HEK293 (cell line): ENCODE data around the gene EFNA2.

Experiments used
- BCL11B ChIP-seq: fragments of 450-650 bp; formaldehyde crosslinking; IDR thresholded peaks from 2 replicates; pipeline ENCODE4 v1.5.1; 2016; ENCODE audit warnings: low read depth, missing biosample characterization, missing genetic modification characterization
- GLI4 ChIP-seq: fragments of 450-650 bp; formaldehyde crosslinking; IDR thresholded peaks from 2 replicates; pipeline ENCODE4 v1.5.1; 2016; ENCODE audit warnings: missing biosample characterization, missing genetic modification characterization
- HOXA7 ChIP-seq: sonication (generic); formaldehyde crosslinking; IDR thresholded peaks from 2 replicates; pipeline ENCODE4 v1.8.1; 2022; ENCODE audit warnings: missing genetic modification reagents, borderline replicate concordance
- IKZF3 ChIP-seq: fragments of 450-650 bp; IDR thresholded peaks from 2 replicates; pipeline ENCODE4 v1.5.0; 2018; ENCODE audit warnings: missing biosample characterization, mild to moderate bottlenecking, missing genetic modification characterization, moderate library complexity
- KLF1 ChIP-seq: fragments of 450-650 bp; formaldehyde crosslinking; IDR thresholded peaks from 2 replicates; pipeline ENCODE4 v1.5.1; 2016; ENCODE audit warnings: missing biosample characterization, missing genetic modification characterization
- OSR2 ChIP-seq: fragments of 450-650 bp; formaldehyde crosslinking; IDR thresholded peaks from 2 replicates; pipeline ENCODE4 v1.5.1; 2016; ENCODE audit warnings: missing biosample characterization, missing genetic modification characterization
- REPIN1 ChIP-seq: fragments of 450-650 bp; formaldehyde crosslinking; IDR thresholded peaks from 2 replicates; pipeline ENCODE4 v1.5.1; 2017; ENCODE audit warnings: missing biosample characterization, missing genetic modification characterization, low read depth
- SCRT1 ChIP-seq: fragments of 450-650 bp; formaldehyde crosslinking; IDR thresholded peaks from 2 replicates; pipeline ENCODE4 v1.5.1; 2016; ENCODE audit warnings: missing biosample characterization, missing genetic modification characterization, borderline replicate concordance
- ZBTB21 ChIP-seq: fragments of 450-650 bp; formaldehyde crosslinking; IDR thresholded peaks from 2 replicates; pipeline ENCODE4 v1.5.1; 2017; ENCODE audit warnings: missing biosample characterization, missing genetic modification characterization
- ZFP41 ChIP-seq: fragments of 450-650 bp; formaldehyde crosslinking; IDR thresholded peaks from 2 replicates; pipeline ENCODE4 v1.5.1; 2016; ENCODE audit warnings: missing biosample characterization, missing genetic modification characterization, borderline replicate concordance
- ZIC2 ChIP-seq: fragments of 450-650 bp; formaldehyde crosslinking; IDR thresholded peaks from 2 replicates; pipeline ENCODE4 v1.5.1; 2016; ENCODE audit warnings: missing biosample characterization, missing genetic modification characterization
- ZNF114 ChIP-seq: fragments of 450-650 bp; formaldehyde crosslinking; IDR thresholded peaks from 2 replicates; pipeline ENCODE4 v1.5.0; 2017; ENCODE audit warnings: missing biosample characterization, missing genetic modification characterization
- ZNF132 ChIP-seq: fragments of 450-650 bp; formaldehyde crosslinking; IDR thresholded peaks from 2 replicates; pipeline ENCODE4 v1.5.1; 2017; ENCODE audit warnings: missing biosample characterization, missing genetic modification characterization, borderline replicate concordance
- ZNF133 ChIP-seq: fragments of 450-650 bp; formaldehyde crosslinking; IDR thresholded peaks from 2 replicates; pipeline ENCODE4 v1.5.1; 2016; ENCODE audit warnings: missing biosample characterization, missing genetic modification characterization
- ZNF16 ChIP-seq: fragments of 450-650 bp; formaldehyde crosslinking; IDR thresholded peaks from 2 replicates; pipeline ENCODE4 v1.5.1; 2016; ENCODE audit warnings: low read depth, missing biosample characterization, missing genetic modification characterization
- ZNF24 ChIP-seq: fragments of 450-650 bp; formaldehyde crosslinking; IDR thresholded peaks from 2 replicates; pipeline ENCODE4 v1.5.1; 2016; ENCODE audit warnings: missing biosample characterization, missing genetic modification characterization
- ZNF26 ChIP-seq: fragments of 450-650 bp; formaldehyde crosslinking; IDR thresholded peaks from 2 replicates; pipeline ENCODE4 v1.5.1; 2016; ENCODE audit warnings: missing biosample characterization, missing genetic modification characterization
- ZNF404 ChIP-seq: fragments of 450-650 bp; formaldehyde crosslinking; IDR thresholded peaks from 2 replicates; pipeline ENCODE4 v1.5.1; 2017; ENCODE audit warnings: missing biosample characterization, missing genetic modification characterization
- ZNF510 ChIP-seq: fragments of 450-650 bp; formaldehyde crosslinking; IDR thresholded peaks from 2 replicates; pipeline ENCODE4 v1.5.1; 2018; ENCODE audit warnings: mild to moderate bottlenecking, missing genetic modification characterization, missing biosample characterization; ENCODE audit not compliant: insufficient replicate concordance
- ZNF585B ChIP-seq: fragments of 450-650 bp; formaldehyde crosslinking; IDR thresholded peaks from 2 replicates; pipeline ENCODE4 v1.5.1; 2016; ENCODE audit warnings: missing biosample characterization, missing genetic modification characterization
- ZNF621 ChIP-seq: fragments of 450-650 bp; formaldehyde crosslinking; IDR thresholded peaks from 2 replicates; pipeline ENCODE4 v1.5.1; 2017; ENCODE audit warnings: missing biosample characterization, missing genetic modification characterization
- ZNF623 ChIP-seq: fragments of 450-650 bp; formaldehyde crosslinking; IDR thresholded peaks from 2 replicates; pipeline ENCODE4 v1.5.1; 2016; ENCODE audit warnings: missing biosample characterization, missing genetic modification characterization
- ZNF670 ChIP-seq: fragments of 450-650 bp; formaldehyde crosslinking; IDR thresholded peaks from 2 replicates; pipeline ENCODE4 v1.5.1; 2016; ENCODE audit warnings: missing biosample characterization, missing genetic modification characterization, low read depth
- ZNF701 ChIP-seq: fragments of 450-650 bp; formaldehyde crosslinking; IDR thresholded peaks from 2 replicates; pipeline ENCODE4 v1.5.1; 2016; ENCODE audit warnings: missing biosample characterization, missing genetic modification characterization
- ZNF747 ChIP-seq: fragments of 450-650 bp; formaldehyde crosslinking; IDR thresholded peaks from 2 replicates; pipeline ENCODE4 v1.5.1; 2016; ENCODE audit warnings: missing biosample characterization, missing genetic modification characterization
- ZNF792 ChIP-seq: fragments of 450-650 bp; formaldehyde crosslinking; IDR thresholded peaks from 2 replicates; pipeline ENCODE4 v1.5.1; 2016; ENCODE audit warnings: missing biosample characterization, missing genetic modification characterization
- TF ChIP-seq, protein P1 (sequence below): fragments of 450-650 bp; formaldehyde crosslinking; IDR thresholded peaks from 2 replicates; pipeline ENCODE4 v1.5.1; 2016; ENCODE audit warnings: missing biosample characterization, missing genetic modification characterization
- TF ChIP-seq, protein P2 (sequence below): fragments of 450-650 bp; formaldehyde crosslinking; IDR thresholded peaks from 2 replicates; pipeline ENCODE4 v1.5.1; 2016; ENCODE audit warnings: missing biosample characterization, missing genetic modification characterization, borderline replicate concordance
- TF ChIP-seq, protein P3 (sequence below): fragments of 450-650 bp; formaldehyde crosslinking; IDR thresholded peaks from 2 replicates; pipeline ENCODE4 v1.5.1; 2016; ENCODE audit warnings: missing biosample characterization, missing genetic modification characterization
- TF ChIP-seq, protein P4 (sequence below): fragments of 450-650 bp; formaldehyde crosslinking; IDR thresholded peaks from 2 replicates; pipeline ENCODE4 v1.5.1; 2016; ENCODE audit warnings: missing biosample characterization, missing genetic modification characterization

The EFNA2 gene

DNA sequence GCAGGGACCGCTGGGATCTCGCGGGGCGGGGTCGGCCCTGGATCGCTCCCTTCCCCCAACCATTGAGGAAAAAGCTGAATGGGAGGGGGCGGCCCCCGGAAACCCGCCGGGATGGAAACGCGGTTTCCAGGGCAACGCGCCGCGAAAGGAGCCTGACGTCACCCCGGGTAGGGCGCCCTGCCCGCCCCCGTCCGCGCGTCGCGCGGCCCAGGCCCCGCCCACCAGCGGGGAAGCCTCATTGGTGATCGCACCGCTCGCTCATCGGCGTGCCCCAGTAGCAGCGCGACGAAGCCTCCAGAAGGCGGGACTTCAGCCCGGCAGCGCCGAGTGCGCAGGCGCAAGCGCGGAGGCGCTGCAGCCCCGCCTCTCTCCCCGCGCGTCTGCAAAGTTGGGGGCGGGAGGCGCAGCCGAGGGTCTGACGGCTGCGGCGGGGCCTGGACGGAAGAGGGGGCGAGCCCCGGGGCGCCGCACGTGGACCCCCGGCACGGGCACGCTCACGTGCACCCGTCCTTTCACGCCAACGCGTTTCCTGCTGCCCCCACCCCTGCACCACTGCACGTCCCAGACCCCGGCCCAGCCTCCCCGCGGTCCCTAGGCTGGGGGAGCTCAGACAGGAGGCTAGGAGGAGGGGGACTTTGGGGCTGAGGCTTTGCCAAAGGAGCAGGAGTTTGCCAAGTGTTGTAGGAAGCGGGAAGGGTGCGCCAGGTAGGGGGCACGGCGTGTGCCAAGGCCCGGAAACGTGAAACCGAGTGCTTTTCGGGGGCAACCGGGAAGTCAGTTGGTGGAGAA, 24.7 kb upstream of the EFNA2 start (continued):
- TF ChIP-seq, protein P1, sequence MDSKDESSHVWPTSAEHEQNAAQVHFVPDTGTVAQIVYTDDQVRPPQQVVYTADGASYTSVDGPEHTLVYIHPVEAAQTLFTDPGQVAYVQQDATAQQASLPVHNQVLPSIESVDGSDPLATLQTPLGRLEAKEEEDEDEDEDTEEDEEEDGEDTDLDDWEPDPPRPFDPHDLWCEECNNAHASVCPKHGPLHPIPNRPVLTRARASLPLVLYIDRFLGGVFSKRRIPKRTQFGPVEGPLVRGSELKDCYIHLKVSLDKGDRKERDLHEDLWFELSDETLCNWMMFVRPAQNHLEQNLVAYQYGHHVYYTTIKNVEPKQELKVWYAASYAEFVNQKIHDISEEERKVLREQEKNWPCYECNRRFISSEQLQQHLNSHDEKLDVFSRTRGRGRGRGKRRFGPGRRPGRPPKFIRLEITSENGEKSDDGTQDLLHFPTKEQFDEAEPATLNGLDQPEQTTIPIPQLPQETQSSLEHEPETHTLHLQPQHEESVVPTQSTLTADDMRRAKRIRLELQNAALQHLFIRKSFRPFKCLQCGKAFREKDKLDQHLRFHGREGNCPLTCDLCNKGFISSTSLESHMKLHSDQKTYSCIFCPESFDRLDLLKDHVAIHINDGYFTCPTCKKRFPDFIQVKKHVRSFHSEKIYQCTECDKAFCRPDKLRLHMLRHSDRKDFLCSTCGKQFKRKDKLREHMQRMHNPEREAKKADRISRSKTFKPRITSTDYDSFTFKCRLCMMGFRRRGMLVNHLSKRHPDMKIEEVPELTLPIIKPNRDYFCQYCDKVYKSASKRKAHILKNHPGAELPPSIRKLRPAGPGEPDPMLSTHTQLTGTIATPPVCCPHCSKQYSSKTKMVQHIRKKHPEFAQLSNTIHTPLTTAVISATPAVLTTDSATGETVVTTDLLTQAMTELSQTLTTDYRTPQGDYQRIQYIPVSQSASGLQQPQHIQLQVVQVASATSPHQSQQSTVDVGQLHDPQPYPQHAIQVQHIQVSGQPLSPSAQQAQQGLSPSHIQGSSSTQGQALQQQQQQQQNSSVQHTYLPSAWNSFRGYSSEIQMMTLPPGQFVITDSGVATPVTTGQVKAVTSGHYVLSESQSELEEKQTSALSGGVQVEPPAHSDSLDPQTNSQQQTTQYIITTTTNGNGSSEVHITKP (tag by site-specific recombination) = no peak; the same call in 1 of the 2 replicates
- TF ChIP-seq BCL11B (tag by site-specific recombination) = no peak
- TF ChIP-seq ZNF670 (tag by site-specific recombination) = no peak
- TF ChIP-seq ZNF404 (tag by site-specific recombination) = no peak
- no peak for TF ChIP-seq HOXA7 (CRISPR knock-in tag)
- TF ChIP-seq IKZF3 (tag by site-specific recombination) = peak; percentile 87
- TF ChIP-seq ZIC2 (tag by site-specific recombination) = peak; percentile 6; the same call in 1 of the 2 replicates
- no peak for TF ChIP-seq ZNF24 (tag by site-specific recombination)
- TF ChIP-seq, protein P2, sequence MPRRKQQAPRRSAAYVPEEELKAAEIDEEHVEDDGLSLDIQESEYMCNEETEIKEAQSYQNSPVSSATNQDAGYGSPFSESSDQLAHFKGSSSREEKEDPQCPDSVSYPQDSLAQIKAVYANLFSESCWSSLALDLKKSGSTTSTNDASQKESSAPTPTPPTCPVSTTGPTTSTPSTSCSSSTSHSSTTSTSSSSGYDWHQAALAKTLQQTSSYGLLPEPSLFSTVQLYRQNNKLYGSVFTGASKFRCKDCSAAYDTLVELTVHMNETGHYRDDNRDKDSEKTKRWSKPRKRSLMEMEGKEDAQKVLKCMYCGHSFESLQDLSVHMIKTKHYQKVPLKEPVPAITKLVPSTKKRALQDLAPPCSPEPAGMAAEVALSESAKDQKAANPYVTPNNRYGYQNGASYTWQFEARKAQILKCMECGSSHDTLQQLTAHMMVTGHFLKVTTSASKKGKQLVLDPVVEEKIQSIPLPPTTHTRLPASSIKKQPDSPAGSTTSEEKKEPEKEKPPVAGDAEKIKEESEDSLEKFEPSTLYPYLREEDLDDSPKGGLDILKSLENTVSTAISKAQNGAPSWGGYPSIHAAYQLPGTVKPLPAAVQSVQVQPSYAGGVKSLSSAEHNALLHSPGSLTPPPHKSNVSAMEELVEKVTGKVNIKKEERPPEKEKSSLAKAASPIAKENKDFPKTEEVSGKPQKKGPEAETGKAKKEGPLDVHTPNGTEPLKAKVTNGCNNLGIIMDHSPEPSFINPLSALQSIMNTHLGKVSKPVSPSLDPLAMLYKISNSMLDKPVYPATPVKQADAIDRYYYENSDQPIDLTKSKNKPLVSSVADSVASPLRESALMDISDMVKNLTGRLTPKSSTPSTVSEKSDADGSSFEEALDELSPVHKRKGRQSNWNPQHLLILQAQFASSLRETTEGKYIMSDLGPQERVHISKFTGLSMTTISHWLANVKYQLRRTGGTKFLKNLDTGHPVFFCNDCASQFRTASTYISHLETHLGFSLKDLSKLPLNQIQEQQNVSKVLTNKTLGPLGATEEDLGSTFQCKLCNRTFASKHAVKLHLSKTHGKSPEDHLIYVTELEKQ (tag by site-specific recombination) = no peak
- no peak for TF ChIP-seq ZFP41 (tag by site-specific recombination)
- TF ChIP-seq, protein P3, sequence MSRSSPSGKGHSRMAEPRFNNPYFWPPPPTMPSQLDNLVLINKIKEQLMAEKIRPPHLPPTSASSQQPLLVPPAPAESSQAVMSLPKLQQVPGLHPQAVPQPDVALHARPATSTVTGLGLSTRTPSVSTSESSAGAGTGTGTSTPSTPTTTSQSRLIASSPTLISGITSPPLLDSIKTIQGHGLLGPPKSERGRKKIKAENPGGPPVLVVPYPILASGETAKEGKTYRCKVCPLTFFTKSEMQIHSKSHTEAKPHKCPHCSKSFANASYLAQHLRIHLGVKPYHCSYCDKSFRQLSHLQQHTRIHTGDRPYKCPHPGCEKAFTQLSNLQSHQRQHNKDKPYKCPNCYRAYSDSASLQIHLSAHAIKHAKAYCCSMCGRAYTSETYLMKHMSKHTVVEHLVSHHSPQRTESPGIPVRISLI (tag by site-specific recombination) = no peak
- no peak for TF ChIP-seq ZNF132 (tag by site-specific recombination)
- TF ChIP-seq KLF1 = no peak
- no peak for TF ChIP-seq ZNF585B (tag by site-specific recombination)
- TF ChIP-seq, protein P4, sequence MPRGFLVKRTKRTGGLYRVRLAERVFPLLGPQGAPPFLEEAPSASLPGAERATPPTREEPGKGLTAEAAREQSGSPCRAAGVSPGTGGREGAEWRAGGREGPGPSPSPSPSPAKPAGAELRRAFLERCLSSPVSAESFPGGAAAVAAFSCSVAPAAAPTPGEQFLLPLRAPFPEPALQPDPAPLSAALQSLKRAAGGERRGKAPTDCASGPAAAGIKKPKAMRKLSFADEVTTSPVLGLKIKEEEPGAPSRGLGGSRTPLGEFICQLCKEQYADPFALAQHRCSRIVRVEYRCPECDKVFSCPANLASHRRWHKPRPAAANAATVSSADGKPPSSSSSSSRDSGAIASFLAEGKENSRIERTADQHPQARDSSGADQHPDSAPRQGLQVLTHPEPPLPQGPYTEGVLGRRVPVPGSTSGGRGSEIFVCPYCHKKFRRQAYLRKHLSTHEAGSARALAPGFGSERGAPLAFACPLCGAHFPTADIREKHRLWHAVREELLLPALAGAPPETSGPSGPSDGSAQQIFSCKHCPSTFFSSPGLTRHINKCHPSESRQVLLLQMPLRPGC (tag by site-specific recombination) = 0 out of 2 replicates have a peak, but pooled peaks have one; percentile 22
- TF ChIP-seq ZNF114 (tag by site-specific recombination) = no peak
- TF ChIP-seq ZBTB21 (tag by site-specific recombination) = no peak
- TF ChIP-seq ZNF701 = no peak
- TF ChIP-seq ZNF623 = no peak
- TF ChIP-seq ZNF792 (tag by site-specific recombination) = no peak
- no peak for TF ChIP-seq GLI4
- TF ChIP-seq ZNF510 (tag by site-specific recombination) = no peak
- TF ChIP-seq ZNF133 (tag by site-specific recombination) = no peak
- TF ChIP-seq ZNF747 (tag by site-specific recombination) = no peak
- no peak for TF ChIP-seq OSR2 (tag by site-specific recombination)
- TF ChIP-seq ZNF16 (tag by site-specific recombination) = no peak
- TF ChIP-seq SCRT1 = no peak
- TF ChIP-seq ZNF621 (tag by site-specific recombination) = no peak
- TF ChIP-seq REPIN1 (tag by site-specific recombination) = no peak
- TF ChIP-seq ZNF26 (tag by site-specific recombination) = no peak
